ENCODE measurements around the gene ARHGEF28.

ARHGEF28 gene

DNA sequence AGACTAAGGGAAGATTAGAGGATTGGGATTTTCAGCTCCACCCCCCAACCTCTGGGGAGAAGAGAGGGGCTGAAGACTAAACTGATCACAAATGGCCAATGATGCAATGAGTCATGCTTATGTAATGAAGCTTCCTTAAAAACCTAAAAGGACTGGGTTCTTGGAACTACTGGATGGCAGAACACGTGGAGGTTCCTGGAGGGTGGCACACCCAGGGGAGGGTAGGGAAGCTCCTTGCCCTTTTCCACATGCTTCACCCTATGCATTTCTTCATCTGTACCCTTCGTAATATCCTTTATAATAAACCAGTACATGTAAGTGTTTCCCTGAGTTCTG is 48.6 kb downstream of the ARHGEF28 start:
- DNase-seq (ENCODE audit: low read depth in 1 of 2, low spot score in 1 of 2): no peak
- no peak overlapping the region for H3K27ac ChIP-seq (replicated peaks)
- H3K27me3 ChIP-seq (ENCODE audit: insufficient read depth, poor library complexity, severe bottlenecking): no peaks in the 10 kb centered on the region
- TF ChIP-seq SPI1 (IDR thresholded peaks at IDR 0.05; ENCODE audit: borderline replicate concordance, low read depth) (no peak), POLR2AphosphoS5 (IDR thresholded peaks at IDR 0.05; ENCODE audit: low read depth) (no peak), GABPA (IDR thresholded peaks at IDR 0.05; ENCODE audit: low read depth) (no peak)
- TF ChIP-seq, protein P1, sequence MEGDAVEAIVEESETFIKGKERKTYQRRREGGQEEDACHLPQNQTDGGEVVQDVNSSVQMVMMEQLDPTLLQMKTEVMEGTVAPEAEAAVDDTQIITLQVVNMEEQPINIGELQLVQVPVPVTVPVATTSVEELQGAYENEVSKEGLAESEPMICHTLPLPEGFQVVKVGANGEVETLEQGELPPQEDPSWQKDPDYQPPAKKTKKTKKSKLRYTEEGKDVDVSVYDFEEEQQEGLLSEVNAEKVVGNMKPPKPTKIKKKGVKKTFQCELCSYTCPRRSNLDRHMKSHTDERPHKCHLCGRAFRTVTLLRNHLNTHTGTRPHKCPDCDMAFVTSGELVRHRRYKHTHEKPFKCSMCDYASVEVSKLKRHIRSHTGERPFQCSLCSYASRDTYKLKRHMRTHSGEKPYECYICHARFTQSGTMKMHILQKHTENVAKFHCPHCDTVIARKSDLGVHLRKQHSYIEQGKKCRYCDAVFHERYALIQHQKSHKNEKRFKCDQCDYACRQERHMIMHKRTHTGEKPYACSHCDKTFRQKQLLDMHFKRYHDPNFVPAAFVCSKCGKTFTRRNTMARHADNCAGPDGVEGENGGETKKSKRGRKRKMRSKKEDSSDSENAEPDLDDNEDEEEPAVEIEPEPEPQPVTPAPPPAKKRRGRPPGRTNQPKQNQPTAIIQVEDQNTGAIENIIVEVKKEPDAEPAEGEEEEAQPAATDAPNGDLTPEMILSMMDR (IDR thresholded peaks at IDR 0.05; ENCODE audit: insufficient read depth, low read length): no peak
- TF ChIP-seq, protein P2, sequence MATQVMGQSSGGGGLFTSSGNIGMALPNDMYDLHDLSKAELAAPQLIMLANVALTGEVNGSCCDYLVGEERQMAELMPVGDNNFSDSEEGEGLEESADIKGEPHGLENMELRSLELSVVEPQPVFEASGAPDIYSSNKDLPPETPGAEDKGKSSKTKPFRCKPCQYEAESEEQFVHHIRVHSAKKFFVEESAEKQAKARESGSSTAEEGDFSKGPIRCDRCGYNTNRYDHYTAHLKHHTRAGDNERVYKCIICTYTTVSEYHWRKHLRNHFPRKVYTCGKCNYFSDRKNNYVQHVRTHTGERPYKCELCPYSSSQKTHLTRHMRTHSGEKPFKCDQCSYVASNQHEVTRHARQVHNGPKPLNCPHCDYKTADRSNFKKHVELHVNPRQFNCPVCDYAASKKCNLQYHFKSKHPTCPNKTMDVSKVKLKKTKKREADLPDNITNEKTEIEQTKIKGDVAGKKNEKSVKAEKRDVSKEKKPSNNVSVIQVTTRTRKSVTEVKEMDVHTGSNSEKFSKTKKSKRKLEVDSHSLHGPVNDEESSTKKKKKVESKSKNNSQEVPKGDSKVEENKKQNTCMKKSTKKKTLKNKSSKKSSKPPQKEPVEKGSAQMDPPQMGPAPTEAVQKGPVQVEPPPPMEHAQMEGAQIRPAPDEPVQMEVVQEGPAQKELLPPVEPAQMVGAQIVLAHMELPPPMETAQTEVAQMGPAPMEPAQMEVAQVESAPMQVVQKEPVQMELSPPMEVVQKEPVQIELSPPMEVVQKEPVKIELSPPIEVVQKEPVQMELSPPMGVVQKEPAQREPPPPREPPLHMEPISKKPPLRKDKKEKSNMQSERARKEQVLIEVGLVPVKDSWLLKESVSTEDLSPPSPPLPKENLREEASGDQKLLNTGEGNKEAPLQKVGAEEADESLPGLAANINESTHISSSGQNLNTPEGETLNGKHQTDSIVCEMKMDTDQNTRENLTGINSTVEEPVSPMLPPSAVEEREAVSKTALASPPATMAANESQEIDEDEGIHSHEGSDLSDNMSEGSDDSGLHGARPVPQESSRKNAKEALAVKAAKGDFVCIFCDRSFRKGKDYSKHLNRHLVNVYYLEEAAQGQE (IDR thresholded peaks at IDR 0.05; ENCODE audit: insufficient replicate concordance, low read depth): no peak
- no peak overlapping the region for H3K4me3 ChIP-seq (replicated peaks; ENCODE audit: insufficient read depth, low read length)

DNA sequence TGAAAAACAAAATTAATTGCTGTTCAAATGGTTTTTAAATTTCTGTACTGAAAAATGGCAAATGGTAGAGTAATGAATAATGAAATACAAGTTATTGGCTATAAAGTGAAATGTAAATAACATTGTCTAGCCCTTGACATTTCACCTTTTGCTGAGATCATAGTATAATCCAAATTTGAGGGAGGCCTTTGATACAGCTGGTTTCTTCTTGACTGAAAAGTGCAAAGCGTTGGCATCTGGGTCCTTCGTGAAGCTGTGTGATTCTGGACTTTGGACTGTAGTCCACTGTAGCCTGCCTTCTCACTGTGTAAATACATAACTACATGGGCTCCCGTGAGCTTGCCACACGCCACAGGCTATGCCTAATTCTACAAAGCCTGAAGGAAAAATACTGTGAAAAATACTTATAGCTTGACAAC is 52.3 kb downstream of the ARHGEF28 start:
- Histone ChIP-seq H3K27me3 (ENCODE audit: insufficient read depth, poor library complexity, severe bottlenecking) (no peaks in the 10 kb centered on the region), H3K27ac (replicated peaks) (no peak overlapping the region), H3K4me3 (replicated peaks; ENCODE audit: insufficient read depth, low read length) (no peak overlapping the region)
- TF ChIP-seq POLR2AphosphoS5 (IDR thresholded peaks at IDR 0.05; ENCODE audit: low read depth) (no peak), SPI1 (IDR thresholded peaks at IDR 0.05; ENCODE audit: borderline replicate concordance, low read depth) (no peak), GABPA (IDR thresholded peaks at IDR 0.05; ENCODE audit: low read depth) (no peak)
- TF ChIP-seq, protein P1 (IDR thresholded peaks at IDR 0.05; ENCODE audit: insufficient read depth, low read length): no peak
- TF ChIP-seq, protein P2 (IDR thresholded peaks at IDR 0.05; ENCODE audit: insufficient replicate concordance, low read depth): no peak
- no peak for DNase-seq (ENCODE audit: low read depth in 1 of 2, low spot score in 1 of 2)

DNA sequence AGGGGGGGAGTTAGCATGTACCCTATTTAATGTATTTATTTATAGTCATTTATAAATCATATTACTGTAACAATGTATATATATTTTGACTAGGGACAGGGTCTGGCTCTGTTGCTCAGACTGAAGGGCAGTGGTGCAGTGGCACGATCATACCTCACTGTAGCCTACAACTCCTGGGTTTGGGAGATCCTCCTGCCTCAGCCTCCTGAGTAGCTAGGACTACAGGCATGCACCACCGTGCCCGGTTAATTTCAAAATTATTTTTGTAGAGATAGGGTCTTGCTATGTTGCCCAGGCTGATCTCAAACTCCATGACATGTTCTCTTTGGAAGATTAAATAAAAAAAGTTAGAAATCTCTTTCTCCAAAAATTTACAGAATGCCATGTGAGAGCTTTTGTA is 52.8 kb downstream of the ARHGEF28 start:
- H3K27me3 ChIP-seq (ENCODE audit: insufficient read depth, poor library complexity, severe bottlenecking): no peaks in the 10 kb centered on the region
- no peak overlapping the region for H3K27ac ChIP-seq (replicated peaks)
- H3K4me3 ChIP-seq (replicated peaks; ENCODE audit: insufficient read depth, low read length): no peak overlapping the region
- TF ChIP-seq SPI1 (IDR thresholded peaks at IDR 0.05; ENCODE audit: borderline replicate concordance, low read depth): no peak
- no peak for DNase-seq (ENCODE audit: low read depth in 1 of 2, low spot score in 1 of 2)

DNA sequence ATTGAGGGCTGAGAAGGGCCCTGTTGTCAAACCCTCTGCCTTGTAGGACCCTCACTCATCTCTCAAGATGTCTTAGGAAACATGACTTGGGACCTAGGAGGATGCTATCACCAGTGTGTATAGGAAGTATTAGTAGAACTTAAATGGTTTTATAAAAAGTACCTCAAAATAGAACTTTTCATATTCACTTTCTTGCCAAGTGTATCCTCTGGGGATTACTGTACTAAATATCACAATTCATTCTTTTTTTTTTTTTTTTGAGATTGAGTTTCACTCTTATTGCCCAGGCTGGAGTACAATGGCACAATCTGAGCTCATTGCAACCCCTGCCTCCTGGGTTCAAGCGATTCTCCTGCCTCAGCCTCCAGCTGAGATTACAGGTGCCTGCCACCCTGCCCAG is 56.2 kb downstream of the ARHGEF28 start:
- TF ChIP-seq GABPA (IDR thresholded peaks at IDR 0.05; ENCODE audit: low read depth): no peak
- no peak for TF ChIP-seq SPI1 (IDR thresholded peaks at IDR 0.05; ENCODE audit: borderline replicate concordance, low read depth)
- no peak for TF ChIP-seq POLR2AphosphoS5 (IDR thresholded peaks at IDR 0.05; ENCODE audit: low read depth)
- TF ChIP-seq, protein P1 (IDR thresholded peaks at IDR 0.05; ENCODE audit: insufficient read depth, low read length): no peak
- TF ChIP-seq, protein P2 (IDR thresholded peaks at IDR 0.05; ENCODE audit: insufficient replicate concordance, low read depth): no peak
- DNase-seq (ENCODE audit: low read depth in 1 of 2, low spot score in 1 of 2): no peak

More for the DNA sequence above, 56.2 kb downstream of the ARHGEF28 start:
- H3K27ac ChIP-seq (replicated peaks): no peak overlapping the region
- no peak overlapping the region for H3K4me3 ChIP-seq (replicated peaks; ENCODE audit: insufficient read depth, low read length)
- no peaks in the 10 kb centered on the region for H3K27me3 ChIP-seq (ENCODE audit: insufficient read depth, poor library complexity, severe bottlenecking)

Data from HL-60 (cell line).